ENCODE measurements around the gene RALGPS1. TPM values are rescaled to one million over a fixed set of nuclear protein-coding genes. Genes with fewer than 3 reads are reported as not detected.
A peak's percentile ranks its signal among the peaks of the same experiment; 100 is the strongest.

RALGPS1 gene
- total RNA-seq, 2 experiments from 2014 or later, result 1.9 to 4.4 TPM

- no peak overlapping the region for H3K4me3 Mint-ChIP-seq
- no peak overlapping the region for H3K27ac Mint-ChIP-seq
- DNase-seq (no peak), ATAC-seq (no peak)
- H3K9me3 Mint-ChIP-seq (ENCODE audit: low read depth), result no peaks in the 10 kb centered on the region
- H3K27me3 Mint-ChIP-seq, result peaks cover under 1% of the 10 kb centered on the region
- H3K4me1 Mint-ChIP-seq, result no peaks in the 10 kb centered on the region
- H3K36me3 Mint-ChIP-seq, result no peaks in the 10 kb centered on the region
- CTCF ChIA-PET, result interaction anchor here (0.6 to 1.5 kb wide), 3 partner anchors 15 to 479 kb away, joined by 3 to 8 read pairs (median 3); no protein-coding TSS in a partner anchor
These were observed 32.9 kb downstream of the RALGPS1 start for GRCh38 chr9:126947529-126947928.

GRCh38 chr9:126952205-126952977, 37.8 kb downstream of the RALGPS1 start:
- no peaks in the 10 kb centered on the region for H3K36me3 Mint-ChIP-seq
- H3K27me3 Mint-ChIP-seq, result no peaks in the 10 kb centered on the region
- no peaks in the 10 kb centered on the region for H3K4me1 Mint-ChIP-seq
- H3K27ac Mint-ChIP-seq, result no peak overlapping the region
- CTCF ChIA-PET, result no interaction called here
- no peaks in the 10 kb centered on the region for H3K9me3 Mint-ChIP-seq (ENCODE audit: low read depth)
- DNase-seq (no peak), ATAC-seq (no peak)
- H3K4me3 Mint-ChIP-seq, result no peak overlapping the region

- Mint-ChIP-seq H3K4me1 (no peaks in the 10 kb centered on the region), H3K9me3 (ENCODE audit: low read depth) (no peaks in the 10 kb centered on the region), H3K36me3 (no peaks in the 10 kb centered on the region), H3K27ac (no peak overlapping the region), H3K27me3 (peaks cover 1% of the 10 kb centered on the region), H3K4me3 (no peak overlapping the region)
- DNase-seq (no peak), ATAC-seq (no peak)
- CTCF ChIA-PET, result interaction anchor here (0.7 kb wide), 1 partner anchor 131 kb away, joined by 3 read pairs; no protein-coding TSS in a partner anchor
These were observed 38.6 kb downstream of the RALGPS1 start for GRCh38 chr9:126953041-126953809.

DNA sequence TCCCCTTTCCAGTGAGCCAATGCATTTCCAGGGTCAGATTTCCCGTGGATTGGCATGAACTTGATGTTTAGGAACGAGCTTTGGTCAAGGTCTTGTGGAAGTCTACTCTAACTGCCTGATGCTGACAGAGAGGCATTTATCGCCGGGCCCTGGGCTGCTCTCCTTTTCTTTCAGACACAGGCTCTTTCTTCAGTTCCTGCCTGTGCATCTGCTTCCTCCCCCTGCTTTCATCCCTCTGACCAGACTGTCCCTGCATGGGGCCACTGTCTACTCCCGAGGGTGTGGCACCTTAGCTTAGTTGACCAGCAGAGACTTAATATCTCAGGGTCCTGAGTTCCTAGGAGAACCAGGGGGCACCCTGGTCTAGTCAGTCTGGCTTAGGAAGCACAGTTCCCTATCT, 41.2 kb downstream of the RALGPS1 start:
- DNase-seq (no peak), ATAC-seq (no peak)
- CTCF ChIA-PET, result interaction anchor here (3.4 kb wide), 1 partner anchor 14 kb away, joined by 10 read pairs; no protein-coding TSS in a partner anchor
- H3K9me3 Mint-ChIP-seq (ENCODE audit: low read depth), result no peaks in the 10 kb centered on the region
- peaks cover 2% of the 10 kb centered on the region for H3K4me1 Mint-ChIP-seq
- H3K27me3 Mint-ChIP-seq, result peaks cover 8% of the 10 kb centered on the region
- no peak overlapping the region for H3K4me3 Mint-ChIP-seq
- no peaks in the 10 kb centered on the region for H3K36me3 Mint-ChIP-seq
- no peak overlapping the region for H3K27ac Mint-ChIP-seq

DNA sequence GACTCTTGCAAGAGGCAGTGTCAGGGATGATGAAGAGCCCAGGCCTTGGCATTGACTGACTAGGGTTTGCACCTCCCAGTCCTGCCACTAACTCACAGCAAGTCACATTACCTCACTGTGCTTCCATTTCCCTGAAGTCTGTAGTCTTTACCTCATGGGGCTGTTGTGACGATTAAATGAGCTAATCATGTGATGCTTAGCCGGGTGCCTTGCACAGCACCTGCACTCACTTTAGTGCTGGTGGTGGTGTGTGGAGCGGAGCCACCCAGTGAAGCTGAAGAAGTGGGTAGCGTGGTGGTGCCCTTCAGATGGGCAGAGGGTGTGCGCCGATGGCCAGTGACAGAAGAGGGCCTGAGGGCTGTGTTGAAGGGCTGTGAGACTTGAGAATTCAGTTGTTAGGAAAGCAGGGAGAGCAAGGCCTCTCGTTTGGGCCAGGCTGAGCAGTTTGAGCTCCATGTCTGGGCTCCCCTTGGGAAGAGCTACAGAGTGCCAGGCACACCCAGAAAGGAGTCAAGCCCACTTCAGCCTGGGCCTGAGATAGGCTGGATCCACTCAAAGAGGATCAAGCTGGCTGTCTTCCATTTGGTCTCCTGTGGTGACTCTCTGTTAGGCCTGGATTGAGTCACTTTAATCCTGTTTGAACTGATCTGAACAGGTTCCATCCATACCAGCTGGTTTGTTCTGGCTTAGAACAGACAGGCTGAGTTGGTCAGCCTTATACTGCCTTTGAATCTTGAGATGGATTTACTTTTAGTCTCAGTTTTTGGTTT, 42.5 kb downstream of the RALGPS1 start:
- CTCF ChIA-PET, result interaction anchor here (3.4 kb wide), 1 partner anchor 16 kb away, joined by 10 read pairs; no protein-coding TSS in a partner anchor

GRCh38 chr9:126957687-126958053, 43.1 kb downstream of the RALGPS1 start:
- no peaks in the 10 kb centered on the region for H3K36me3 Mint-ChIP-seq
- CTCF ChIA-PET, result interaction anchor here (3.4 kb wide), 1 partner anchor 16 kb away, joined by 10 read pairs; no protein-coding TSS in a partner anchor
- no peaks in the 10 kb centered on the region for H3K9me3 Mint-ChIP-seq (ENCODE audit: low read depth)
- H3K4me1 Mint-ChIP-seq, result peaks cover 2% of the 10 kb centered on the region
- H3K27ac Mint-ChIP-seq, result no peak overlapping the region
- H3K4me3 Mint-ChIP-seq, result no peak overlapping the region
- peaks cover 8% of the 10 kb centered on the region for H3K27me3 Mint-ChIP-seq
- no peak for ATAC-seq
- no peak for DNase-seq

More for the DNA sequence above, 42.5 kb downstream of the RALGPS1 start:
- peaks cover 2% of the 10 kb centered on the region for H3K4me1 Mint-ChIP-seq
- H3K4me3 Mint-ChIP-seq, result no peak overlapping the region
- H3K27me3 Mint-ChIP-seq, result peaks cover 8% of the 10 kb centered on the region
- ATAC-seq (no peak), DNase-seq (no peak)
- H3K27ac Mint-ChIP-seq, result no peak overlapping the region
- no peaks in the 10 kb centered on the region for H3K9me3 Mint-ChIP-seq (ENCODE audit: low read depth)
- no peaks in the 10 kb centered on the region for H3K36me3 Mint-ChIP-seq

DNA sequence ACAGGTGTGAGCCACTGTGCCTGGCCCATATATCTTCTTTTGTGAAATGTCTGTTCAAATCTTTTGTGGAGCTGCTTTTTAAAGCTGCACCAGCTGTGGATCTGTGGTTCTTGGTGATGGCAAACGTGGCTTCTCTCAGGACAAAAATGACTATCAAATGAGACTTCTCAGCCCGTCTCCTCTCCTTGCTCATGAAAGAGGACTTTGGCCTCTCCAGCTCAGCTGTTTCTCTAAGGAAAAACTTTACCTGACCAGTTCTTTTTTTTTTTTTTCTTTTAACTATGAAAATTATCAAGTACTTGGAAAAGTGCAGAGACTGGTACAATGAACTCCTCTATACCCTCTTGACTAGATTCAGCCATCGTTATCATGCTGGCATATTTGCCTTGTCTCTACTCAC, 44.8 kb downstream of the RALGPS1 start:
- ATAC-seq (no peak), DNase-seq (no peak)
- no peaks in the 10 kb centered on the region for H3K36me3 Mint-ChIP-seq
- H3K27ac Mint-ChIP-seq, result no peak overlapping the region
- CTCF ChIA-PET, result no interaction called here
- H3K9me3 Mint-ChIP-seq (ENCODE audit: low read depth), result no peaks in the 10 kb centered on the region
- H3K4me3 Mint-ChIP-seq, result no peak overlapping the region
- H3K4me1 Mint-ChIP-seq, result peaks cover 2% of the 10 kb centered on the region
- H3K27me3 Mint-ChIP-seq, result peaks cover 8% of the 10 kb centered on the region

- ATAC-seq (no peak), DNase-seq (no peak)
- Mint-ChIP-seq H3K4me1 (peaks cover 2% of the 10 kb centered on the region), H3K36me3 (no peaks in the 10 kb centered on the region), H3K4me3 (no peak overlapping the region), H3K27me3 (peaks cover 8% of the 10 kb centered on the region), H3K27ac (no peak overlapping the region), H3K9me3 (ENCODE audit: low read depth) (no peaks in the 10 kb centered on the region)
- CTCF ChIA-PET, result no interaction called here
These were observed 45.3 kb downstream of the RALGPS1 start for GRCh38 chr9:126959917-126960316.

DNA sequence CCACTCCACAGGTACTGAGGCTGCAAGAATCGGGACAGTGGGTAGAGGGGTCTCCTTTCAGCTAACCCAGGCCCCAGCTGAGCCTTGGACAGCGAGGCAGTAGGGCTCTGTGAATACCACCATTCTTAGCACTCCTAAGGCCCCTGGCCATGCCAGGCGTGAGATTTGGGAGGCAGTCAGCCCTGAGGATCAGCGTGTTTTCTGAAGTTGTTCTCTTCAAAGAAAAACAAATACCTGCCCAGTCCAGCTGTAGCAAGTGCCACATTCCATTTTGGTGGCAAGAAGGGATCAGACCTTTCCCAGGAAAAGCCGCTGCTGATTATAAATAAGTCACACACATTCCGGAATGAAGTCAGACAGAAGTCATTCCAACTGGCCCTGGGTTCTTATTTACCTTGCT, 47.8 kb downstream of the RALGPS1 start:
- no peak for DNase-seq
- CTCF ChIA-PET, result interaction anchor here (0.8 to 1.0 kb wide), 3 partner anchors 14 to 27 kb away, joined by 3 read pairs; no protein-coding TSS in a partner anchor
- peaks cover 7% of the 10 kb centered on the region for H3K4me1 Mint-ChIP-seq
- no peak overlapping the region for H3K27ac Mint-ChIP-seq
- H3K27me3 Mint-ChIP-seq, result peaks cover 10% of the 10 kb centered on the region
- no peaks in the 10 kb centered on the region for H3K9me3 Mint-ChIP-seq (ENCODE audit: low read depth)
- H3K36me3 Mint-ChIP-seq, result no peaks in the 10 kb centered on the region
- no peak overlapping the region for H3K4me3 Mint-ChIP-seq
- no peak for ATAC-seq

GRCh38 chr9:126965077-126965476, 50.5 kb downstream of the RALGPS1 start:
- no peaks in the 10 kb centered on the region for H3K36me3 Mint-ChIP-seq
- DNase-seq (no peak), ATAC-seq (no peak)
- no peak overlapping the region for H3K4me3 Mint-ChIP-seq
- no peaks in the 10 kb centered on the region for H3K9me3 Mint-ChIP-seq (ENCODE audit: low read depth)
- peaks cover 2% of the 10 kb centered on the region for H3K27me3 Mint-ChIP-seq
- CTCF ChIA-PET, result interaction anchor here (0.8 to 4.0 kb wide), 13 partner anchors 11 to 354 kb away, joined by 3 to 29 read pairs (median 4); no protein-coding TSS in a partner anchor
- no peak overlapping the region for H3K27ac Mint-ChIP-seq
- peaks cover 5% of the 10 kb centered on the region for H3K4me1 Mint-ChIP-seq

GRCh38 chr9:126965541-126966428, 51.2 kb downstream of the RALGPS1 start:
- peaks cover 7% of the 10 kb centered on the region for H3K27me3 Mint-ChIP-seq
- H3K4me3 Mint-ChIP-seq, result no peak overlapping the region
- H3K27ac Mint-ChIP-seq, result no peak overlapping the region
- H3K36me3 Mint-ChIP-seq, result no peaks in the 10 kb centered on the region
- peak; percentile 75 for ATAC-seq
- H3K9me3 Mint-ChIP-seq (ENCODE audit: low read depth), result no peaks in the 10 kb centered on the region
- H3K4me1 Mint-ChIP-seq, result peaks cover 5% of the 10 kb centered on the region
- peak; percentile 60 for DNase-seq
- CTCF ChIA-PET, result interaction anchor here (1.1 to 4.0 kb wide), 12 partner anchors 10 to 353 kb away, joined by 3 to 29 read pairs (median 4); no protein-coding TSS in a partner anchor

DNA sequence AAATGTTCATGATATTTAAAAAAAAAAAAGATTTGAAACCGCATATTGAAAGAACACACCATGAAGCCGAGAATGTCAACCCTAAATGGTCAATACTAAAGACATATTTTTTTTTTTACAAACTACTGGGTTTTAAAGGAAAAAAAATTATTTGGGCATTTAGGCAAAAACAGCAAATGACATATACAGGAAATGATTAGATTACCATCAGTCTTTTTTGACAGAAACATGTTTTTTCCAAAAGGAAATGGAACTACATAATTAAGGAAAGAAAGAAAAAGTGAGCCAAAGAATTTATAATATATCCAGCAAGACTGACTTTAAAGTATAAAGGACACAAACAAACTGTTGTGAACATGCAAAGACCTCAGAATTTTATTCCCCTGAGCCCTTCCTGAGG, 56.7 kb downstream of the RALGPS1 start:
- no peaks in the 10 kb centered on the region for H3K9me3 Mint-ChIP-seq (ENCODE audit: low read depth)
- peaks cover 8% of the 10 kb centered on the region for H3K4me1 Mint-ChIP-seq
- no peak overlapping the region for H3K4me3 Mint-ChIP-seq
- peaks cover 21% of the 10 kb centered on the region for H3K27me3 Mint-ChIP-seq
- H3K27ac Mint-ChIP-seq, result no peak overlapping the region
- DNase-seq, result no peak
- no peak for ATAC-seq
- no peaks in the 10 kb centered on the region for H3K36me3 Mint-ChIP-seq
- CTCF ChIA-PET, result no interaction called here
